Measurements from ENCODE around the gene NRSN2. TPM values are rescaled to one million over a fixed set of nuclear protein-coding genes. Genes with fewer than 3 reads are reported as not detected.
"Not testable (repeated sequence)": the region's sequence is repeated elsewhere in the genome, so short reads cannot be mapped to it uniquely, and the experiment has no call there.

Gene NRSN2
- polyA plus RNA-seq, 10 donors: 23.9 to 31.9 (median 26.6) TPM

GRCh38 chr20:391041-391711 lies 44.3 kb downstream of the NRSN2 start:
- no peak for DNase-seq

- DNase-seq: not testable (repeated sequence)
These were observed 46.4 kb downstream of the NRSN2 start for GRCh38 chr20:393296-393695.

DNA sequence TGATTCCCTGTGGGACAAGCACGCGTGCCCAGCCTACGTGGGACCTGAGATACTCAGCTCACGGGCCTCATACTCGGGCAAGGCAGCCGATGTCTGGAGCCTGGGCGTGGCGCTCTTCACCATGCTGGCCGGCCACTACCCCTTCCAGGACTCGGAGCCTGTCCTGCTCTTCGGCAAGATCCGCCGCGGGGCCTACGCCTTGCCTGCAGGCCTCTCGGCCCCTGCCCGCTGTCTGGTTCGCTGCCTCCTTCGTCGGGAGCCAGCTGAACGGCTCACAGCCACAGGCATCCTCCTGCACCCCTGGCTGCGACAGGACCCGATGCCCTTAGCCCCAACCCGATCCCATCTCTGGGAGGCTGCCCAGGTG lies 49.3 kb downstream of the NRSN2 start:
- DNase-seq: no peak

- no peak for DNase-seq
These were observed 49.9 kb downstream of the NRSN2 start for GRCh38 chr20:396619-397431.

GRCh38 chr20:397432-398237 lies 50.7 kb downstream of the NRSN2 start:
- no peak for DNase-seq

- no peak for DNase-seq
These were observed 52.3 kb downstream of the NRSN2 start for GRCh38 chr20:399182-399707.

DNA sequence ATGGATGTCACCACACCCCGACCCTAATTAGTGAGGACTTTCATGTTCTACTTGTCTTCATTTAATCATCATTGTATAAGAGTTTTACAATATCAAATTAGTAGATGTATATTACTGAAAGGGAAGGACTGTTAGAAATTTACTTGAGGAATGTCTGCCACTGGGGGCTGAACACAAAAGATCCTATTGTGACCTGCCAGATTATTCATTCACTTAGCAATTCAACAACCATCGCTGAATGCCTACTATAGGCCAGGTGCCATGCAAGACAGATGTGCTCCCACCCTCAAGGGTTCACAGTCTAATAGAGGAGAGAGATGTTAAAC lies 53.2 kb downstream of the NRSN2 start:
- no peak for DNase-seq

GRCh38 chr20:400454-401275 lies 53.8 kb downstream of the NRSN2 start:
- no peak for DNase-seq

GRCh38 chr20:401682-402495 lies 55.0 kb downstream of the NRSN2 start:
- DNase-seq: peak in 1 of 3 donors; percentile 67

- DNase-seq: no peak
These were observed 55.6 kb downstream of the NRSN2 start for GRCh38 chr20:402496-402885.

DNA sequence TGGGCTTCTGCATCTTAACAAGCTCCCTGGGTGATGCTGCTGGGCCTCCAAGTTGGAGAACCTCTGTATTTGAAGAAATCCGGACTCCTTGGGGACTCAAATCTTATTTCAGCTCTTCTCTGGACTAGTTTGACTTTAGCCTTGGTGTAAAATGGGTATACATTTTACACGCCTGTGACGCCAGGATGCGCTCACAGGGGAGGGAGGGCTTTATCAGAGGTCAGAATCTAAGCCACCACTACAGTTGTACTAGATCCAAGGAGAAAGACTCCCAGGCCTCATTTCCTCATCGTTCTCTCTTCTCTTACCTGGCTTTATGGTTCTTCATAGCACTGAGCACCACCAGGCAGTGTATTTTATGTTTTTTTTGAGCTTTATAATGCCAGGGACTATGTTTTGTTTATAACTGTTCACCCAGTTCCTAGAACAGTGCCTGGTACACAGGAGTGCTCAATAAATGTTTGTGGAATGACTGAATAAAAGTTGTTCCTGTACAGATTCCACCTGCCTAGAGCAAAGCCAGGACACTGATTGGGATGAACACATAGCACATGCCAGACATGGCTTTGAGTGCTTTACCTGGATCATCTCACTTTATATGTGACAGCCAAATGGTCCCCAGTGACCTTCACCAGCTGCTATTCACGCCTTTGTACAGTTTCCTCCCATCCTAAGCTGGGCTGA lies 56.1 kb downstream of the NRSN2 start:
- no peak for DNase-seq

GRCh38 chr20:403582-403957 lies 56.7 kb downstream of the NRSN2 start:
- no peak for DNase-seq

DNA sequence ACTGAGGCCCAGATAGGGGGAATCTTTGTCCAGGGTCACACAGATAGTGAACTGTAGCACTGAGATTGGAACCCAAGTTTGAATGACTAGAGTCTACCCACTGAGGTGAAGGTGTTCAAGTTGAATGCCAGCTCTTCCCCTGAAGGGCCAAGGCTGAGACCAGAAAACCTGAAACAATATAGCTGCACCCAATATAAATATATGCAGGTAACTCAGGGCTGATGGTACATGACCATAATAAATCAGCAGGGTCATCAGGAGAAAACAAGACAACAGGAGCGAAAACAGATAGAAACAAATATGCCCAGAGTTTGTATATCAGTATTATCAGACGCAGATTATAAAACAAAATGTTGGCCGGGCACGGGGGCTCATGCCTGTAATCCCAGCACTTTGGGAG lies 57.2 kb downstream of the NRSN2 start:
- no peak for DNase-seq

Other genes with a start within 250 kb of the NRSN2 start
- not detected for gene DEFB126, start 204.5 kb upstream of the NRSN2 start, polyA plus RNA-seq (ENCODE audit: insufficient read length in 10 of 10)
- not detected for gene DEFB127, start 189.7 kb upstream of the NRSN2 start, polyA plus RNA-seq (ENCODE audit: insufficient read length in 10 of 10)
- gene DEFB128, start 157.4 kb upstream of the NRSN2 start, polyA plus RNA-seq (ENCODE audit: insufficient read length in 10 of 10): not detected
- gene DEFB129, start 119.9 kb upstream of the NRSN2 start, polyA plus RNA-seq (ENCODE audit: insufficient read length in 10 of 10): not detected
- not detected for gene DEFB132, start 89.4 kb upstream of the NRSN2 start, polyA plus RNA-seq (ENCODE audit: insufficient read length in 10 of 10)
- gene C20orf96, start 56.4 kb upstream of the NRSN2 start, polyA plus RNA-seq (ENCODE audit: insufficient read length in 10 of 10): 10 to 100 TPM in 8 of 10 donors, 1 to 10 TPM in 2; 9.8 to 13.2 (median 10.7) TPM
- gene ZCCHC3, start 49.5 kb upstream of the NRSN2 start, polyA plus RNA-seq (ENCODE audit: insufficient read length in 10 of 10): 10 to 100 TPM; 24.6 to 40.1 (median 31.3) TPM
- 10 to 100 TPM; 16.5 to 24.1 (median 20.6) TPM for gene SOX12, start 21.6 kb upstream of the NRSN2 start, polyA plus RNA-seq (ENCODE audit: insufficient read length in 10 of 10)
- 1 to 10 TPM; 2.9 to 5.8 (median 3.8) TPM for gene TRIB3, start 33.6 kb downstream of the NRSN2 start, polyA plus RNA-seq (ENCODE audit: insufficient read length in 10 of 10)
- gene RBCK1, start 61.2 kb downstream of the NRSN2 start, polyA plus RNA-seq (ENCODE audit: insufficient read length in 10 of 10): 10 to 100 TPM; 38.9 to 72.6 (median 50.2) TPM
- gene TBC1D20, start 115.4 kb downstream of the NRSN2 start, polyA plus RNA-seq (ENCODE audit: insufficient read length in 10 of 10): 10 to 100 TPM; 27.3 to 35.0 (median 29.8) TPM
- gene CSNK2A1, start 196.7 kb downstream of the NRSN2 start, polyA plus RNA-seq (ENCODE audit: insufficient read length in 10 of 10): 100 to 1,000 TPM in 7 of 10 donors, 10 to 100 TPM in 3; 84.1 to 135 (median 115) TPM

Data from muscle of back (tissue), 11 donors.